ENCODE measurements around the gene DIO3.

DIO3 gene

GRCh38 chr14:101548710-101549109, 12.6 kb upstream of the DIO3 start:
- TF ChIP-seq POLR2AphosphoS5 (IDR thresholded peaks at IDR 0.05; ENCODE audit: low read depth, low read length) (no peak), TAF1 (IDR thresholded peaks at IDR 0.05; ENCODE audit: borderline replicate concordance, insufficient read depth, low read length) (no peak), SIN3A (IDR thresholded peaks at IDR 0.05; ENCODE audit: borderline replicate concordance, insufficient read depth, low read length) (no peak), FOXP2 (optimal IDR thresholded peaks at IDR 0.05; ENCODE audit: borderline replicate concordance, extremely low read depth, extremely low read length, insufficient read depth) (no peak), REST (IDR thresholded peaks at IDR 0.05; ENCODE audit: insufficient read depth in 1 of 2, low read depth in 2 of 2, low read length in 2 of 2) (no peak)

DNA sequence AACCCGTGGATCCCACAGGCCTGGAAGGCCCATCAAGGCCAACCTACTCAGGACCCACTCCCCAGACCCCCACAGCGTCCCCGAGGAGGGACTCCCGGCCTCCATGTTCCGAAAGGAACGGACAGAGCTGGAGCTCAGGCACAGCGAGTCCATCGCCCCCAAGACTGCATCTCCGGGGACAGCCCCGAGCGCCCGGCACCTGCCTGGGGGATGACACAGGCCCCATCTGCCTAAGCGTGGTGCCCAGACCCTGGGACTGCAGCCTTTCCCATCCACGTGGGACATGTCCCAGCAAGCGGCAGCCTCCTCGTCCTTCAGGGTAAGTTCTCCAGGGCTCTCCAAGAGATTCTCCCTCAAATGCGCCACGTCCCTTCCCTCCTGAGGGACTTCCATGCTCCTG, 12.1 kb upstream of the DIO3 start:
- no peak for TF ChIP-seq TAF1 (IDR thresholded peaks at IDR 0.05; ENCODE audit: borderline replicate concordance, insufficient read depth, low read length)
- TF ChIP-seq SIN3A (IDR thresholded peaks at IDR 0.05; ENCODE audit: borderline replicate concordance, insufficient read depth, low read length) = no peak
- no peak for TF ChIP-seq REST (IDR thresholded peaks at IDR 0.05; ENCODE audit: insufficient read depth in 1 of 2, low read depth in 2 of 2, low read length in 2 of 2)
- no peak for TF ChIP-seq POLR2AphosphoS5 (IDR thresholded peaks at IDR 0.05; ENCODE audit: low read depth, low read length)

- TF ChIP-seq POLR2AphosphoS5 (IDR thresholded peaks at IDR 0.05; ENCODE audit: low read depth, low read length) (no peak), TAF1 (IDR thresholded peaks at IDR 0.05; ENCODE audit: borderline replicate concordance, insufficient read depth, low read length) (no peak), REST (IDR thresholded peaks at IDR 0.05; ENCODE audit: insufficient read depth in 1 of 2, low read depth in 2 of 2, low read length in 2 of 2) (no peak), SIN3A (IDR thresholded peaks at IDR 0.05; ENCODE audit: borderline replicate concordance, insufficient read depth, low read length) (no peak), FOXP2 (optimal IDR thresholded peaks at IDR 0.05; ENCODE audit: borderline replicate concordance, extremely low read depth, extremely low read length, insufficient read depth) (no peak)
Measured at GRCh38 chr14:101551729-101552595, 9.3 kb upstream of the DIO3 start.

- TF ChIP-seq REST (IDR thresholded peaks at IDR 0.05; ENCODE audit: insufficient read depth in 1 of 2, low read depth in 2 of 2, low read length in 2 of 2) (no peak), TAF1 (IDR thresholded peaks at IDR 0.05; ENCODE audit: borderline replicate concordance, insufficient read depth, low read length) (no peak), POLR2AphosphoS5 (IDR thresholded peaks at IDR 0.05; ENCODE audit: low read depth, low read length) (no peak), SIN3A (IDR thresholded peaks at IDR 0.05; ENCODE audit: borderline replicate concordance, insufficient read depth, low read length) (no peak), FOXP2 (optimal IDR thresholded peaks at IDR 0.05; ENCODE audit: borderline replicate concordance, extremely low read depth, extremely low read length, insufficient read depth) (no peak)
Measured at GRCh38 chr14:101552786-101553231, 8.5 kb upstream of the DIO3 start.

Measured in PFSK-1 (cell line).